Caco-2 (cell line): ENCODE data around the gene LIPA. TPM values are rescaled to one million over a fixed set of nuclear protein-coding genes. Genes with fewer than 3 reads are reported as not detected.

Experiments used
- BruUV-seq: library from RNA; stranded (reverse); fragments of 400-500 nt; replicated peaks from 2 replicates; lab custom pipeline; 2021; lab: Mats Ljungman, UMichigan
- CTCF ChIA-PET: fragments of 300-600 bp; sonication (Branson Sonifier 250); formaldehyde crosslinking; loops from one replicate; lab custom pipeline; 2022; ENCODE audit warnings: antibody characterized with exemption; lab: Charles Lee
- POLR2A ChIA-PET: fragments of 300-600 bp; sonication (Branson Sonifier 250); formaldehyde crosslinking; loops from one replicate; lab custom pipeline; 2022; ENCODE audit warnings: antibody characterized with exemption; lab: Charles Lee
- DNase-seq, 2 experiments: peaks; one replicate each; pipeline versions ENCODE4 v3.0.0 to v3.0.0-alpha.2; 2020 to 2022
- H3K27me3 ChIP-seq: replicated peaks from 2 replicates; pipeline ENCODE4 v1.6.0; 2011; ENCODE audit warnings: low read length; ENCODE audit not compliant: control insufficient read depth, insufficient read depth
- H3K36me3 ChIP-seq: 2 replicates; pipeline ENCODE4 v1.5.1; 2011; ENCODE audit warnings: low read length; ENCODE audit not compliant: control insufficient read depth, insufficient read depth
- H3K4me1 ChIP-seq: fragments of 250-450 bp; sonication (Bioruptor Pico); 2 replicates; pipeline ENCODE4 v1.5.1; 2020; ENCODE audit warnings: mild to moderate bottlenecking
- H3K4me3 ChIP-seq: 2 replicates; pipeline ENCODE4 v1.5.1; 2011; ENCODE audit warnings: low read depth, mild to moderate bottlenecking, control low read depth, low read length
- H3K9me3 ChIP-seq: fragments of 250-450 bp; sonication (Bioruptor Pico); 2 replicates; pipeline ENCODE4 v1.5.1; 2020; ENCODE audit warnings: mild to moderate bottlenecking, moderate library complexity
- H3K27ac Mint-ChIP-seq: one replicate; pipeline ENCODE4 v1.8.0; 2022; ENCODE audit warnings: mixed read lengths; ENCODE audit not compliant: unreplicated experiment
- H3K27me3 Mint-ChIP-seq: one replicate; pipeline ENCODE4 v1.8.0; 2022; ENCODE audit warnings: mixed read lengths; ENCODE audit not compliant: insufficient read depth, unreplicated experiment
- H3K36me3 Mint-ChIP-seq: one replicate; pipeline ENCODE4 v1.8.0; 2022; ENCODE audit warnings: mild to moderate bottlenecking, mixed read lengths; ENCODE audit not compliant: insufficient read depth, unreplicated experiment
- H3K4me1 Mint-ChIP-seq: one replicate; pipeline ENCODE4 v1.8.0; 2022; ENCODE audit warnings: low read depth, mixed read lengths; ENCODE audit not compliant: unreplicated experiment
- H3K4me3 Mint-ChIP-seq: one replicate; pipeline ENCODE4 v1.8.0; 2022; ENCODE audit warnings: mild to moderate bottlenecking, moderate library complexity, mixed read lengths; ENCODE audit not compliant: unreplicated experiment
- H3K9me3 Mint-ChIP-seq: one replicate; pipeline ENCODE4 v1.8.0; 2022; ENCODE audit warnings: mixed read lengths; ENCODE audit not compliant: unreplicated experiment
- CTCF ChIP-seq, 2 experiments: fragments of 200-600 bp in 1 of 2; IDR thresholded peaks; 1 replicate in 1 of 2; 2 replicates in 1 of 2; pipeline versions ENCODE4 v1.5.1 to v1.8.0; 2011 to 2022; ENCODE audit warnings: antibody characterized with exemption in 1 of 2, control low read depth in 1 of 2, inconsistent platforms in 1 of 2, low read depth in 1 of 2, low read length in 1 of 2, mild to moderate bottlenecking in 1 of 2, moderate library complexity in 1 of 2; ENCODE audit not compliant: insufficient read depth in 1 of 2, severe bottlenecking in 1 of 2, unreplicated experiment in 1 of 2
- intact Hi-C: fragments of 100-400 bp; cut with micrococcal nuclease; formaldehyde crosslinking; loops from one replicate; pipeline ENCODE4 v1.10.0; 2022; ENCODE audit not compliant: unreplicated experiment
- total RNA-seq: library from RNA; stranded (reverse); gene quantifications from 2 replicates; pipeline ENCODE4 v1.2.3, GENCODE V29; 2022

Gene LIPA
- total RNA-seq, 1 experiment from 2014 or later, result 18.8 TPM

DNA sequence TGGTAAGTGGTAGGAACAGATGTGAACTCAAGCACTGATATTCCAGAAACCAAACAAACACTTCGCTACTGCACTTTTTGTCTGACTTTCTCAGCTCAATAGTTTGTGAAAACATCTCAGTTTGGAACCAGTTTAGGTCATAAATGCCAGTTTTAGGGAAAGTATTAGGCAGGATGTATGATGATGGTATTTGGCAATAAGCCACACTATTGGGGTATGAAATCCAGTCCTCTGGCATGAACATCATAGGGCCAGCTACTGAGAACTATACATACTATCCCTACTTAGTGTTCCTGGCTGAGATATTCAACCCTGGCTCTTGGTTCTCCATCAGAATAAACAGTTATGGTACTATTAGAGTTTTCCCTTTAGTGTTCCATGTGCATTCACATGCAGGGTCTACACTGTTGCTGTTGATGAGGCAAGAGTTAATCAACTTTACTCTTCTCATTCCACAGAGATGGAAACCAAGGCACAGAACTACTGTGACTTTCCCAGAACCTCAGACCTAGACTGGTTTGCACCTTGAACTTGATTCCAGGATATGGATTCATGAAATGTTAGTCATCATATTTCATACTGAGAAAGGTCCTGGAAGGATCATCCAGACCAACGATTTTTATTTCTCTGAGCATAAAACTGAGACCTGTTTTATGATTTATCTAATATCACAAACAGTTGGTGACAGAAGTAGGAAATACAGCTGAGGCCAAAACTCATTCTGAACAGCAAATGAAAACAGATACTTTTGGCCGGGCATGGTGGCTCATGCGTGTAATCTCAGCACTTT, 30.2 kb upstream of the LIPA start:
- Mint-ChIP-seq H3K9me3 (no peaks in the 10 kb centered on the region), H3K36me3 (no peaks in the 10 kb centered on the region), H3K27ac (no peak overlapping the region), H3K27me3 (no peaks in the 10 kb centered on the region), H3K4me1 (peaks cover 9% of the 10 kb centered on the region), H3K4me3 (no peak overlapping the region)
- intact Hi-C loops, result no loop called here
- no peak for DNase-seq
- no peak overlapping the region for H3K4me3 ChIP-seq
- H3K9me3 ChIP-seq, result no peaks in the 10 kb centered on the region
- ChIA-PET POLR2A (interaction anchor here (0.7 kb wide), 1 partner anchor 20 kb away, joined by 3 read pairs; the partner anchor contains the start of gene IFIT2), CTCF (no interaction called here)
- H3K36me3 ChIP-seq, result no peaks in the 10 kb centered on the region
- no peak for TF ChIP-seq CTCF (IDR thresholded peaks at IDR 0.05; ENCODE audit: insufficient read depth in 1 of 2, low read depth in 1 of 2, low read length in 1 of 2, severe bottlenecking in 1 of 2, unreplicated experiment in 1 of 2)
- peaks cover 11% of the 10 kb centered on the region for H3K4me1 ChIP-seq
- no peaks in the 10 kb centered on the region for H3K27me3 ChIP-seq
- BruUV-seq, result no TSS peak

DNA sequence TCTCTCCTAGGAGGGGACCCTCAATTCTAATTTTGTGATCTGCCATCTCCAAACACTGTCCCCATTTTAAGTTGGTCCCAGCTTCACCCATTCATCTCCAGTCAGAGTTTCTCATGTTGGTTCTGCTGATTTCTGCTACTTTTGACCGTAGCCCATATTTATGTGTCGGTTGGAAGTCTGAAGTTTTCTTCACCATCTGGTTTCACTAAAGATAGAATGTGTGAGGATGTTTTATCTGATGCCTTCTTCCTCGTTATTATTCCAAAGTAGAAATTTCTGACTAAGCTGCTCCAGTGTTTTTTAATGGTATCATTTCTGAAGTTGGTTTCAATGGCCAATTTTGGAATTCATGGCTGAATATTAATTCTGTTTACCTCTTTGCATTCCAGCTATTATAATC, 28.9 kb upstream of the LIPA start:
- TF ChIP-seq CTCF (IDR thresholded peaks at IDR 0.05; ENCODE audit: insufficient read depth in 1 of 2, low read depth in 1 of 2, low read length in 1 of 2, severe bottlenecking in 1 of 2, unreplicated experiment in 1 of 2), result no peak
- ChIA-PET POLR2A (no interaction called here), CTCF (no interaction called here)
- BruUV-seq, result no TSS peak
- no peak overlapping the region for H3K27ac Mint-ChIP-seq
- intact Hi-C loops, result no loop called here
- peaks cover 9% of the 10 kb centered on the region for H3K4me1 Mint-ChIP-seq
- H3K36me3 Mint-ChIP-seq, result no peaks in the 10 kb centered on the region
- H3K27me3 Mint-ChIP-seq, result no peaks in the 10 kb centered on the region
- DNase-seq, result no peak
- H3K9me3 Mint-ChIP-seq, result no peaks in the 10 kb centered on the region
- H3K27me3 ChIP-seq, result no peaks in the 10 kb centered on the region
- H3K4me3 ChIP-seq, result no peak overlapping the region
- H3K36me3 ChIP-seq, result no peaks in the 10 kb centered on the region
- H3K4me1 ChIP-seq, result peaks cover 11% of the 10 kb centered on the region
- H3K9me3 ChIP-seq, result no peaks in the 10 kb centered on the region
- H3K4me3 Mint-ChIP-seq, result no peak overlapping the region

DNA sequence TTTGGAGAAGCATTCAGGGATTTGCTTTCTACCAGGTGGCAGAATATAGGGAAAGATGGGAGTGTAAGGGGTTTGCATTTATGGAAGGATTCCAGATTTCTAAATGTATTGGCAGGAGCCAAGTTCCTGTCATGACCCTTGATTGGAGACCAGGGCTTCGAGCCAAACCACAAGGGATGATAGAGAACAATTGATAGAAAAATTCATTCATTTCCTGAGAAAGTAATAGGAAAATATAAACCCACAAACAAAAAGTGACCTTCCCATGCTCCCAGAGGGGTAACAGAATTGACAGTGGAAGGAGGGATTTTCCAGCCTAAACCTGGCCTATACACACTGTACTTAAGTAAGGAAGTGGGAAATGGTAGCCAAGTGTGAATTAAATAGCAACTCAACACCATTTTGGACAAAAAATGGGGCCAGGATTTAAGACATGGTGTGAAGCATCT, 27.9 kb upstream of the LIPA start:
- H3K4me3 Mint-ChIP-seq, result no peak overlapping the region
- TF ChIP-seq CTCF (IDR thresholded peaks at IDR 0.05; ENCODE audit: insufficient read depth in 1 of 2, low read depth in 1 of 2, low read length in 1 of 2, severe bottlenecking in 1 of 2, unreplicated experiment in 1 of 2), result no peak
- Histone ChIP-seq H3K4me1 (peaks cover 11% of the 10 kb centered on the region), H3K36me3 (no peaks in the 10 kb centered on the region), H3K27me3 (no peaks in the 10 kb centered on the region), H3K4me3 (no peak overlapping the region), H3K9me3 (no peaks in the 10 kb centered on the region)
- no peak overlapping the region for H3K27ac Mint-ChIP-seq
- H3K36me3 Mint-ChIP-seq, result no peaks in the 10 kb centered on the region
- no peaks in the 10 kb centered on the region for H3K9me3 Mint-ChIP-seq
- ChIA-PET CTCF (no interaction called here), POLR2A (no interaction called here)
- peaks cover 9% of the 10 kb centered on the region for H3K4me1 Mint-ChIP-seq
- no peaks in the 10 kb centered on the region for H3K27me3 Mint-ChIP-seq
- DNase-seq, result no peak
- BruUV-seq, result no TSS peak
- intact Hi-C loops, result no loop called here
